ENCODE measurements around the gene FLRT1. TPM values are rescaled to one million over a fixed set of nuclear protein-coding genes. Genes with fewer than 3 reads are reported as not detected.

The FLRT1 gene
- total RNA-seq, 4 donors from 2014 or later, result not detected

GRCh38 chr11:63993100-63993499 lies 42.6 kb upstream of the FLRT1 start:
- peaks cover 5% of the 10 kb centered on the region for H3K4me1 ChIP-seq
- peaks cover 70% of the 10 kb centered on the region for H3K36me3 ChIP-seq
- H3K27me3 ChIP-seq, result no peaks in the 10 kb centered on the region
- TF ChIP-seq CTCF (IDR thresholded peaks at IDR 0.05), result no peak
- no peak for TF ChIP-seq POLR2AphosphoS5 (IDR thresholded peaks at IDR 0.05)
- no peak for TF ChIP-seq EP300 (IDR thresholded peaks at IDR 0.05)
- no peak for TF ChIP-seq POLR2A (IDR thresholded peaks at IDR 0.05)
- no peaks in the 10 kb centered on the region for H3K9me3 ChIP-seq
- no peak for DNase-seq (ENCODE audit: low spot score in 2 of 2)
- H3K27ac ChIP-seq, result no peak overlapping the region
- no peak overlapping the region for H3K4me3 ChIP-seq
- WGBS, result 86% methylated on average over 5 of the region's 5 CpGs

GRCh38 chr11:63993993-63994392 lies 41.7 kb upstream of the FLRT1 start:
- DNase-seq (ENCODE audit: low spot score in 2 of 2), result no peak
- H3K9me3 ChIP-seq, result no peaks in the 10 kb centered on the region
- H3K27ac ChIP-seq, result no peak overlapping the region
- no peak overlapping the region for H3K4me3 ChIP-seq
- H3K4me1 ChIP-seq, result peaks cover 9% of the 10 kb centered on the region
- TF ChIP-seq EP300 (IDR thresholded peaks at IDR 0.05) (no peak), POLR2A (IDR thresholded peaks at IDR 0.05) (no peak), CTCF (IDR thresholded peaks at IDR 0.05) (no peak), POLR2AphosphoS5 (IDR thresholded peaks at IDR 0.05) (no peak)
- H3K36me3 ChIP-seq, result peaks cover 66% of the 10 kb centered on the region
- WGBS, result 48% methylated on average over 6 of the region's 6 CpGs
- H3K27me3 ChIP-seq, result no peaks in the 10 kb centered on the region

- peaks cover 34% of the 10 kb centered on the region for H3K4me1 ChIP-seq
- TF ChIP-seq POLR2A (IDR thresholded peaks at IDR 0.05), result no peak
- TF ChIP-seq POLR2AphosphoS5 (IDR thresholded peaks at IDR 0.05), result no peak
- TF ChIP-seq EP300 (IDR thresholded peaks at IDR 0.05), result no peak
- no peak for TF ChIP-seq CTCF (IDR thresholded peaks at IDR 0.05)
- 84% methylated on average over 4 of the region's 18 CpGs for WGBS
- H3K9me3 ChIP-seq, result no peaks in the 10 kb centered on the region
- no peaks in the 10 kb centered on the region for H3K27me3 ChIP-seq
- H3K36me3 ChIP-seq, result peaks cover 49% of the 10 kb centered on the region
- no peak overlapping the region for H3K27ac ChIP-seq
- no peak for DNase-seq (ENCODE audit: low spot score in 2 of 2)
- H3K4me3 ChIP-seq, result no peak overlapping the region
Observed at GRCh38 chr11:63996512-63996911, 39.2 kb upstream of the FLRT1 start.

- WGBS, result 93% methylated on average over 8 of the region's 27 CpGs
- Histone ChIP-seq H3K4me3 (no peak overlapping the region), H3K4me1 (peaks cover 40% of the 10 kb centered on the region), H3K36me3 (peaks cover 44% of the 10 kb centered on the region), H3K9me3 (no peaks in the 10 kb centered on the region), H3K27me3 (no peaks in the 10 kb centered on the region), H3K27ac (no peak overlapping the region)
- TF ChIP-seq POLR2A (IDR thresholded peaks at IDR 0.05), result no peak
- TF ChIP-seq EP300 (IDR thresholded peaks at IDR 0.05), result no peak
- no peak for TF ChIP-seq POLR2AphosphoS5 (IDR thresholded peaks at IDR 0.05)
- TF ChIP-seq CTCF (IDR thresholded peaks at IDR 0.05), result no peak
- DNase-seq (ENCODE audit: low spot score in 2 of 2), result no peak
Observed at GRCh38 chr11:63997104-63997700, 38.5 kb upstream of the FLRT1 start.

GRCh38 chr11:63997801-63998337 lies 37.9 kb upstream of the FLRT1 start:
- no peak for TF ChIP-seq EP300 (IDR thresholded peaks at IDR 0.05)
- no peak for TF ChIP-seq POLR2AphosphoS5 (IDR thresholded peaks at IDR 0.05)
- TF ChIP-seq CTCF (IDR thresholded peaks at IDR 0.05), result no peak
- no peak for TF ChIP-seq POLR2A (IDR thresholded peaks at IDR 0.05)
- Histone ChIP-seq H3K4me3 (no peak overlapping the region), H3K36me3 (peaks cover 40% of the 10 kb centered on the region), H3K27me3 (no peaks in the 10 kb centered on the region), H3K27ac (no peak overlapping the region), H3K4me1 (peaks cover 42% of the 10 kb centered on the region), H3K9me3 (no peaks in the 10 kb centered on the region)
- WGBS, result 77% methylated on average over 8 of the region's 11 CpGs
- no peak for DNase-seq (ENCODE audit: low spot score in 2 of 2)
